Islet of Langerhans (tissue), 1 donor: ENCODE results near the gene AIG1.

Source experiments
- FAIRE-seq: peaks from one replicate; lab custom pipeline; 2011; peaks lifted over from hg19 to GRCh38; lab: Jason Lieb, UNC

AIG1 gene

GRCh38 chr6:143197377-143197776 lies 136.7 kb downstream of the AIG1 start:
- FAIRE-seq, result no peak

GRCh38 chr6:143198312-143198711 lies 137.6 kb downstream of the AIG1 start:
- no peak for FAIRE-seq

DNA sequence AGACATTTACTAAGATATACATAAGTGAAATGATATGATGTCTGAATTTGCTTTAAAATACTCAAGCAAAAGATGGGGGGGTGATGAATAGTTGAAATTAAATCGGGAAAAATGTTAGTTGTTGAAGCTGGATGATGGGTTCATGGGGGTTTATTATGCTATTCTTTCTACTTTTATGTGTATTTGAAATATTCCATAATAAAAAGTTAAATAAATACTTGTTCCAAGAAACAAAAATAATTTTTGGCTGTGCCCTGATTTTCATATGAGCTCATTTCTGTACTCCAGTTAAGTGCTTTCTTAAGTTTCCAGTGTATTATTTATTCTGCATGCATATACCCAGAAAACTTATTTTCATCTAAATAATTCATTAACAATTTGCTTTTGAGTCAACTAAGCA lies 138.6 kb downstream of the AIG1 start:
- no peak for FAIRE-seq

DNA sequence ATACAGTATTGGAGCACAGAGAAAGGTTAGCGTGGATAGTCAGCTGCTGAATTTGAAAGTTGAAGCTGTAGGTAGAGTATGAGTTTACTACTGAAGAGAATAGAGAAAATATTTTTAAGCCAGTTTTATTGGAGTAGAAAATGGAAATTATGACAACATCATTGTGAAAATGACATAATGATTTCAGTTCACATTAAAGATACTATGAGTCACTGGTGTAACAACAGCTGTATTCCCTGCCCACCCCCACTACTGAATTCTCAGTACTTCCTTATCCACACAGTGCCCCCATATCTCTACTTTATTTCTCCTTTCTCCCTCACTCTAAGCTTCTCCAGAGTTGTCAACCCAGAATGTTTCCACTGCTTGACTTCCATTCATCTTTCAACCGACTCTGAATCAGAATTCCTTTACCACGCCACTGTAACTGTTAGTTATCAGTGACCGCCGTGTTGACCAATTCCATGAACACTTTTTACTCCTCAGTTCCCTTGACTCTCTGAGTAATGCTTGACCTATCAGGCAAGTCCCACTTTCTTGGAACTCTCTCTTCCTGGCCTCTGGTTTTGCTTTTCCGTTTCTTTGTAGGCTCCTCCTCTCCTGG lies 139.6 kb downstream of the AIG1 start:
- FAIRE-seq, result no peak

- FAIRE-seq, result no peak
Measured at GRCh38 chr6:143204045-143204444, 143.4 kb downstream of the AIG1 start.

DNA sequence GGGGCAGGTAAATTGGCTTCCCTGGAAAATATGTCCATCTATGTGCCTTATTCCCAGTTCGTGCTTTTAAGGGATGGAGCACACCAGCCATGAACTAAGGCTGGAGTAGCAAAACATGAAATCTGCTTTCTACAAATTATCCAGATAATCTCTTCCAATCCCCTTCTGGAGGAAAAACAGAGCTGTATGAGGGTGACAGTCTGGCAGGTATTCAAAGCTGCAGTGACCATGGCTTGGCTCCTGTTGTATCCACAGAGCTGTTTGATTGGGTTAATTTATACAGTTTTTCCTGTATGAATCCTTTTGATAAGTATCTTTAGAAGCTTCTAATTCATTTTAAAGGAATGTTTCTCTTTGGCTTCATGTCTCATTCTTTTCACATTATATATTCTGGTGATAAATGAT lies 144.4 kb downstream of the AIG1 start:
- FAIRE-seq, result no peak

GRCh38 chr6:143205585-143205984 lies 144.9 kb downstream of the AIG1 start:
- no peak for FAIRE-seq

- no peak for FAIRE-seq
Measured at GRCh38 chr6:143205991-143206390, 145.3 kb downstream of the AIG1 start.

DNA sequence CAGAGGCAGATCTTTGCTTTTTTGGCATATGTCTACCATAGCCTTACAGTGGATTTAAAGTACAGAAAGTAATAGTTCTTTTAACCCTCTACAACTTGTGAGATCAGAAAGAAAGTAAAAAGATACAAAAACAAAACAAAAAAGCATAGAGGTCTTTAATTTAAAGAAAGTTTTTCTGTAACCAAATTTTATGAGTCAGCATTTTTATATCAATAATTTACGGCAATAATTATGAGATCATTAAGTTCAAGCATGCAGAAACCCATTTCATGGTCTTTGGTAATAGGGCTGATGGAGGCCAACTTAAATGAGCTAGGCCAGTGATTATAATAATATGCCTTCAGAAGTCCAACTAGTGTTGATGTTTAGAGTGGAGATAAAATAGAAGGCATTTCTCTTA lies 145.9 kb downstream of the AIG1 start:
- no peak for FAIRE-seq

- no peak for FAIRE-seq
Measured at GRCh38 chr6:143210420-143210819, 149.7 kb downstream of the AIG1 start.

DNA sequence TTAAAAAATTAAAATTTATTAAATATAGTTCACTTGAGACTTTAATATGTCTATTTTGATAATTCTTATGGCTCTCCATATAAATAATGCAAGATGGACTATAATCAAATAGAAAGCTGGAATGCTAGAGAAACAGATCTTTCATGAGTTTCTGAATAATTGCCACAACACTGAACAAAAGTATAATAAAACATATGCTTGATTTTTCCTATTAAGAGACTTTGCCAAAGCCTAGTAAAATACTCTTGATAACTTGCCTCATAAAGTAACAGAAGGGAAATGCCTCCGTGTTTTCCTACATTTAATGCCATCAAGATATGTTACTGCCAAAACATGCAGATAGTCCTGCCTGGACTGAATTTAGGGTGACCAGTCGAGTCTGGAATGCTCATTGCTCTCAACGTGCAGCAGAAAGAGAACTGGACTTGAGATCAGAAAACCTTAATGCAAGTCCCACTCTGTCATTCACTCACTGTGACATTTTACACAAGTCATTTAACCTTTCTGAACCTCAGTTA lies 153.2 kb downstream of the AIG1 start:
- no peak for FAIRE-seq

- no peak for FAIRE-seq
Measured at GRCh38 chr6:143215363-143215762, 154.7 kb downstream of the AIG1 start.

- no peak for FAIRE-seq
Measured at GRCh38 chr6:143215771-143216170, 155.1 kb downstream of the AIG1 start.

- no peak for FAIRE-seq
Measured at GRCh38 chr6:143218233-143218632, 157.5 kb downstream of the AIG1 start.

- no peak for FAIRE-seq
Measured at GRCh38 chr6:143221698-143222097, 161.0 kb downstream of the AIG1 start.

DNA sequence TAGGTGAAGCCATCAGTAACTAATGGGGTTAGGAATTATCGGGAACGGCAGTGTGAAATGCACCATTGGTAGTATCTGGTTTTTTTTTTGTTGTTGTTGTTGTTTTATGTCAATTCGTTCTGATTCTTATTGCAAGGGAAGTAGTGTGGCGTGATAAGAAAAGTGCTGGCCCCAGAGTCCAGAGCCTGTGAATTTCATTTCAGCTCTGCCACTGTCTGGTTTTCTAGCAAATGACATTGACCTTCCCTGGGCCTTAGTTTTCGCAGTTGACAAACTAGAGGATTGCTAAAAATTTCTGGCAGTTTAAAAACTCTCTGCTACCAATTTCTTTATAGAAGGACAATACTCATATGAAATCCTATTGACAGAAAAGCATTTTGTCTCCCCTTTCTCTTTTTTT lies 161.6 kb downstream of the AIG1 start:
- no peak for FAIRE-seq

GRCh38 chr6:143222801-143223231 lies 162.1 kb downstream of the AIG1 start:
- FAIRE-seq, result no peak

DNA sequence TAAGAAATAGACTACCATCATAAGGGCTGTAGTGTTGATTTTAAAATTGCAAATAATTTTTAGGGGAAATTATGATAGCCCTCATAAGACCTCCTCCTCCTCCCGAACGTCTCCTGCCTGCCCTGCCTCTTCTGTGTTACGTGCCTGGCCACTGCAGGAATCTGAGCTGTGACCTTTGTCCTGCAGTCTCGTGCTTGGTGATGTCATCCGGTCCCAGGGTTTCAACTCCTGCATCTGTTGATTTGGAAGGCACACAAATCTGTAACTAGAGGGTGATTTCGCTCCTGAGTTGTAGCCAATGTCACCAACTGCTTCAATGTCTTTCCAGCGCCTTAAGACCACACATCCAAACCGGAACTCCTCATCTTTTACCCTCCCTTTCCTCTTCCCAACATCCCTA lies 163.2 kb downstream of the AIG1 start:
- FAIRE-seq, result no peak

DNA sequence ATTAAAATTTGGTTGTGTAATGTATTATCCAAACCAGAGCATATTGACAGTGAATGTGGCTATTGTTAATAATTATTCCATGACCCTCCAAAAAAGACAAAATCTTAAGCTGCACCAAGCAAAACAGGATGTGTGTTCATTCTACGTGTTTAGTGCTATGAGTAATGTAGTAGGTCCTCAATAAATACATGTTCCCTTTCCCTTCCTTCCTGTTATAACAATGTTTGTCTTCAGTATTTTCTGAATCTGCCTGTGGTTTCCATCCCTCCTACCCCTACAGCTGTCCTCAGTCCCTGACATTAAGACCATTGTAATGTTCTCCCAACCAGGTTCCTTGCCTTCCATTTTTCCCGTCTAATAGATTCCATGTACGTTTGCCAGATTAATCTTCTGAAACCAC lies 163.8 kb downstream of the AIG1 start:
- no peak for FAIRE-seq

GRCh38 chr6:143225929-143226328 lies 165.2 kb downstream of the AIG1 start:
- FAIRE-seq, result no peak

DNA sequence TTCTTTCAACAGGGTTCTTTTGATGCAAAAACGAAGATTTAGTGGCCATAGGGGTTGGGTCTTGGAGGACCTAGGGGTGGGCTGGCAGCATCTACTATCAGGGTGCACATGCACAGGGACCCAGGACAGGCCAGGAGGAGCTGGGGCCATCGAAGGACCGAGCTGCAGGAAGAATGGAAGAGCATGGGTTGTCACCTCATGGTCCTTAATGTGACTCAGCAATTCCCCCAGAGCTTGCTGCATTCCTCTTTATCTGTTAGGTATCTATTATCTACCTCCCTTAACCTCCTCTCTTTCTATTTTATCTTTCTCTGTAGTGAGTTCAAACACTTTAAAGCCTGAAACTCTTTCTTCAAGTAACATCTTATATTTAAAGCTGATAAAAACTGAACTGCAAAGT lies 167.0 kb downstream of the AIG1 start:
- no peak for FAIRE-seq

DNA sequence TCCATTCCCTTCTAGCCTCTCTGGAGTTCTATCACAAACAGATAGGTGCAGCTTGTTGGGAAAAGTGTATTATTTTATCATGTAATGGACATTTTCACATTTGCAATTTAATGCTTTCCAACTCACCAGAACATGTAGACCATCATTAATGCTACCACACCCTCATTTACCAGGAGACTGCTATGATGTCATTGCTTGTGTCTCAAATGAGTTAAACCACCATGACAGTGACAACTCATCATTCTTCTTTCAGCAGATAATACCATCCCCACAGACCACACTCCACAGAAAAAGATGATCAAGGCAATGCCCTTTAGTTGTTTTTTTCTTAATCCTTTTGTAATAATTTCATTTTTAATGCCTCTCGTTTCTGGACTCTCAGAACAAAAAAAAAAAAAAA lies 168.7 kb downstream of the AIG1 start:
- no peak for FAIRE-seq

DNA sequence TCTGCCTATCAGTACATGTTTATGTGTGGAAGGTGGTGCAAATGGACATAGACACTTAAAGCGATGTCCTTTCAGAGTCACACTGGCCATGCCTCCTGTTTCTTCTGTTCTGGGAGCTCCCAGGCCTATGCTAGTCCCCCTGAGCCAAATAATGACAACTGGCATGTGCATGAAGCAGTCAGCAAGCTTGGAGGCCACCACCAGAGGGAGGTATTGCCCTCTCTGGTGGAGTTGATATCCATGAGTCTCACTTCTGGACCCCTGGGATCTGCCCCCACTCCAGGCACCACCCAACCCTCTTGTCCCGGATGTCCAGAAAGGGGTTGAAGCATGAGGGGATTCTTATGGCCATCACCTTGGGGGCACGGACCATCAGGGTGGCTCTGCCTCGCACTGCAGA lies 172.2 kb downstream of the AIG1 start:
- FAIRE-seq, result no peak

DNA sequence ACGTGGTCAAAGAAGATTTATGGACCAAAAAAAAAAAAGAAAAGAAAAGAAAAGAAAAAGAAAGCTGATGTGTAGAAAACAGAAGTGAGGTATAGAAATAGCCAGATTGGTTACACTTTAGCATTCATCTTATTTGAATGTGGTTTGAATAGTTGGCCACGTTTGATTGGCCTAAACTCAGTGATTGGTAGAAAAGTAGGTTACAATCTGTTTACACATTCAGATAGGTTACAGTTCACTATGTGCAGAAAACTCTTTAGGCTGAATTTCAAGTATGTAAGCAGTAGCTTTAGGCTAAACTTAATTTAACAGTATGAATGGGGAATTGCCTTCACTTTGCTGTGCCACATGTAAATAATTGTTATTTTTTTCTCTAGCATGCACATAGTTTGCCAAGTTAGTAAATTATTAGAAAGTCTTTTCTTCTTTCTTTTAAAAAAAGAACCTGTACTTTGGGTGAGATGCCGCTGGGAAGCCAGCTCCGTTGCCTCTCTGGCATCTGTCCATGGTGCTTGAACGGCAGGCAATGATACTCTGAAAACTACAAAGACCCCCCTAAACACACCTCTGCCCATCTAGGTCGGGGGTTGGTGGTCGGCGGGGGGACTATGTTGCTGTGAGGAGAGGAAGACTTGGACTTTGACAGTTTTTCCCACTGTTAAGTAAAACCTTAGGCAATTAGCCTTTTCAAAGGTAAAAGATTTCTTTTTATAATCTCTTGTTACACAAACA lies 173.0 kb downstream of the AIG1 start:
- peak; percentile 71 for FAIRE-seq
